Kidney epithelial cell (primary cell): ENCODE data around the gene ZC3H18. TPM values are rescaled to one million over a fixed set of nuclear protein-coding genes. Genes with fewer than 3 reads are reported as not detected.

Experiments
- DNase-seq: peaks from one replicate; pipeline ENCODE4 v3.0.0-alpha.2; 2010; ENCODE audit warnings: low read depth
- H3K27me3 ChIP-seq: 2 replicates; pipeline ENCODE4 v1.6.0; 2011; ENCODE audit warnings: low read length; ENCODE audit not compliant: control insufficient read depth, insufficient read depth
- H3K36me3 ChIP-seq: 2 replicates; pipeline ENCODE4 v1.5.1; 2011; ENCODE audit warnings: low read length; ENCODE audit not compliant: control insufficient read depth, insufficient read depth
- H3K4me3 ChIP-seq: 2 replicates; pipeline ENCODE4 v1.5.1; 2011; ENCODE audit warnings: low read depth, mild to moderate bottlenecking, control low read depth, low read length
- total RNA-seq: library from RNA; depleted of rRNA; stranded (reverse); fragments of >200 nt; gene quantifications from 2 replicates; pipeline ENCODE4 v1.2.3, GENCODE V29; 2015
- TF ChIP-seq, protein P1 (sequence below): IDR thresholded peaks from 2 replicates; pipeline ENCODE4 v1.5.1; 2011; ENCODE audit warnings: mild to moderate bottlenecking, moderate library complexity, low read length, control low read depth, inconsistent platforms; ENCODE audit not compliant: insufficient read depth, poor library complexity, severe bottlenecking

Gene ZC3H18
- total RNA-seq, 1 donor from 2014 or later: 20.2 TPM

DNA sequence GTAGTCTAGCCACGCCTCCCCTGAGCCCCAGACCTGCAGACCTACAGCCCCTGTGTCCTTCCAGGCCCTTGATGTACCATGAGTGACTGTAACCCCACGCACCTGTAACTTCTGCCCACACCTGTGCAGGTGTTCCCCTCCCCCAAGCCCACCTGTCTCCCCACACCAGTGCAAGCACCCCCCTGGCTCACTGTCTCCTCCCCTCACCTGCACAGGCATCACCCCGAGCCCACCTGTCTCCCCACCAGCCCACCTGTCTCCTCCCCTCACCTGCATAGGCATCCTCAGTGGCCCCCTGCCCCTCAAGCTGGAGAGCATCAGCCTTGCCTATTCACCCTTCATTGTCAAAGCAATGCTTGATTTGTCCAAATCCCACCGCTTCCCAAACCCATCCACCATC, 32.3 kb upstream of the ZC3H18 start:
- H3K36me3 ChIP-seq: no peaks in the 10 kb centered on the region
- TF ChIP-seq, protein P1, sequence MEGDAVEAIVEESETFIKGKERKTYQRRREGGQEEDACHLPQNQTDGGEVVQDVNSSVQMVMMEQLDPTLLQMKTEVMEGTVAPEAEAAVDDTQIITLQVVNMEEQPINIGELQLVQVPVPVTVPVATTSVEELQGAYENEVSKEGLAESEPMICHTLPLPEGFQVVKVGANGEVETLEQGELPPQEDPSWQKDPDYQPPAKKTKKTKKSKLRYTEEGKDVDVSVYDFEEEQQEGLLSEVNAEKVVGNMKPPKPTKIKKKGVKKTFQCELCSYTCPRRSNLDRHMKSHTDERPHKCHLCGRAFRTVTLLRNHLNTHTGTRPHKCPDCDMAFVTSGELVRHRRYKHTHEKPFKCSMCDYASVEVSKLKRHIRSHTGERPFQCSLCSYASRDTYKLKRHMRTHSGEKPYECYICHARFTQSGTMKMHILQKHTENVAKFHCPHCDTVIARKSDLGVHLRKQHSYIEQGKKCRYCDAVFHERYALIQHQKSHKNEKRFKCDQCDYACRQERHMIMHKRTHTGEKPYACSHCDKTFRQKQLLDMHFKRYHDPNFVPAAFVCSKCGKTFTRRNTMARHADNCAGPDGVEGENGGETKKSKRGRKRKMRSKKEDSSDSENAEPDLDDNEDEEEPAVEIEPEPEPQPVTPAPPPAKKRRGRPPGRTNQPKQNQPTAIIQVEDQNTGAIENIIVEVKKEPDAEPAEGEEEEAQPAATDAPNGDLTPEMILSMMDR: no peak
- DNase-seq: no peak
- no peak overlapping the region for H3K4me3 ChIP-seq
- H3K27me3 ChIP-seq: peaks cover 39% of the 10 kb centered on the region

DNA sequence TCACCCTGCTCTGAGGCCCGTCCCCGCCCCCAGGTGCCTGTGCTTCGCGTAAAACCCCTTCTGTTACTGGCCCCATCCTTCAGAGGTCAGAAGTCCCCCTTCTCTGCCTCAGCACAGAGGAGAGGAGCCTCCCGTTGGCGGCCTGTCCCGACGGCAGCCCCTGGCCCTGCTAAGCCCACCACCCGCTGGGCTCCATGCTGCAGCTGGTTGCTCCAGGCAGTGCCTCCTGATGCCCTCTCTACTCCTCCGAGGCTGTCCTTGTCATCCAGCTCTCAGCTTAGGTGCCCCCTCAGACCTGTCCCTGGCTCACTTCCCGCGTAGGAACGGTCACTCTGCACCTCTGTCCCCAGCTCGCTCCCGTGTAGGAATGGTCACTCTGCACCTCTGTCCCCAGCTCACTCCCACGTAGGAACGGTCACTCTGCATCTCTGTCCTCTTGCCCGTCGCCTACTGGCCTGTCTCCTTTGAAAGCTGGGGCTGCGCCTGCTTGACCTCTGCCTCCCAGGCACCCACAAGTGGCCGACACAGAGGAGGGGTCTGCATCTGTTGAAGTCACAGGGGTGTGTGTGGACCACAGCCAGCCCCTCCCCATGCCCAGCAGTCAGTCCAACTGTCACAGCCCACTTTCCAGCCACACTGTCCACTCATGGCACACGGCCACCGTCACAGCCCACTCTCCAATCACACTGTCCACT, 31.7 kb upstream of the ZC3H18 start:
- Histone ChIP-seq H3K27me3 (peaks cover 39% of the 10 kb centered on the region), H3K4me3 (no peak overlapping the region), H3K36me3 (no peaks in the 10 kb centered on the region)
- DNase-seq: no peak
- TF ChIP-seq, protein P1: no peak

DNA sequence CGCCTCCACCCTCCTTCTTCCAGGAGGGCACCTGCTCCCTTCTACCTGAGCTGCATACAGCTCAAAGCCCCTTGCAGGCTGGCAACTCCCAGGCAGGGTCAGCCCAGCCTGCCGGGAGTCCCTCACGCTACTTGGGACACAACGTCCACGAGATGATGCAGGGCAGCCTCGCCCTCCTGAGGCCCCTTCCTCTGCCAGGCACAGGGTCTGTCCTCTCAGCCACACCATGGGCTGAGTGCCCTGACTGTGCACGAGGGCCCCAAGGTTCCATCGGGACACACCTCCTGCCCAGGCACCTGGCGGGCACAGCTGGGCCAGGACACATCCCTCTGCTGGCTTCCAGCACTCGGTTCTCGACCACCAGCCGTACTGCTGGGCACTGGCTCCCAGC, 30.9 kb upstream of the ZC3H18 start:
- Histone ChIP-seq H3K36me3 (no peaks in the 10 kb centered on the region), H3K27me3 (peaks cover 39% of the 10 kb centered on the region), H3K4me3 (no peak overlapping the region)
- no peak for DNase-seq
- TF ChIP-seq, protein P1: no peak

DNA sequence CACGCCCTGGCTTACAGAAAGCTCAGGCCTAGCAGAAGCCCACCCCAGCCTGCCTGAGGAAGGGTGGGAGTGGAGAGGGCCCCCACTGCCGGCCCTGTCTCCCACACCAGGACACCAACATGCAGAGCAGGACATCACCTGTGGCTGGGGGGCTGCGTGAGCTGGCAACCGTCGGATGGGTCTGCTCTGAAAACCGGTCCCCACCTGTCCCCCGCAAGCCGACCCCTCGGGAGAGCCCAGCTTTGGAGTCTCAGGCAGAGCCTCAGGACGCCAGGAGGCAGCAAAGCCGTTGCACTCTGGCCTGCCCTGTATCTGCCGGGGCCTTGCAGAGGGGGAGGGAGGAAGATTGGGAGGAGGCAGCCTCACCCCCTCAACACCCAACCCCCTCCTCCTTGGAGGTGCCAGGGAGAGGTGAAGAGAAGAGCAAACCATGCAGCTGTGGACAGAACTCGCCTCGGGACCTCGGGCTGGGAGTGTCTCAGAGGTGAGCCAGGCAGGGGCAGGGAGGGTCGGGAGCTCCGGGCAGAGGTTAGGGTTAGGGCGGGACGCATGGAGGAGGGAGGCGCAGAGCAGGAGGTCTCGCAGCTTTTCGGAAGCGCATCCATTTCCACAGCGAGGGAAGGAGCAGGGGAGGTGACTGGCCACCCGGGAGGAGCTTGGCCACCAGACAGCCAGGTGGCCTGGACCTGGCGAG, 30.4 kb upstream of the ZC3H18 start:
- no peak for DNase-seq
- H3K27me3 ChIP-seq: peaks cover 39% of the 10 kb centered on the region
- TF ChIP-seq, protein P1: no peak
- no peaks in the 10 kb centered on the region for H3K36me3 ChIP-seq
- H3K4me3 ChIP-seq: no peak overlapping the region

DNA sequence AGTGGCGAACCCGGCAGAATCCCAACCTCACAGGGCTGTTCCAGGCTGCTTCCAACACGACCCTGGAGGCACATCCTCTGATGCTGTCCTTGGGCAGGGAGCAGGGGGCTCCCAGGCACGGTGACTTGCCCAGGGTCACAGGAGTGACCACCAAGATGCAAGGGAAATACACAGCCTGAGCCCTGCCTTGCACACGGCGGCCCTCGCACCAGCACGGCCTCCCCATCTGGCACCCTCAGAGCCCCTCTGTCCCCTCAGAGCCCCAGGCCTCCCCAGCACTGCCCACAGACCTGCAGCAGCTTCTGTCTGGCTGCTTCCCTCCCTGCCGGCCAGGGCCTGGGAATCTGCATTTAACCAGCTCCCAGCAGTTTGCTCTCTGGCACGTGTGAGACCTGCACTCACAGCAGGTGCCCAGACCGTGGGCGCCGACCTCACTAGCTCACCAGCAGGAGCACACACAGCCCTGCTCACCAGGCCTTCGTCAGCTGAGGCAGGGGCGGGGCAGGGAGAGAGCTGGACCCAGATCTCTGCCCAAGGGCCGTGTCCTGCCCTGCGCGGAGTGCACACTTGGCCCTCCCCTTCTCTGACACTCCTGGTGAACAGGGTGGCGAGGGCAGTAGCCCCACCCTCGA, 29.7 kb upstream of the ZC3H18 start:
- no peak for DNase-seq
- H3K36me3 ChIP-seq: no peaks in the 10 kb centered on the region
- no peak overlapping the region for H3K4me3 ChIP-seq
- TF ChIP-seq, protein P1: no peak
- peaks cover 39% of the 10 kb centered on the region for H3K27me3 ChIP-seq
